Lung microvascular endothelial cell (primary cell): Measurements from ENCODE around the gene DACH1. TPM values are rescaled to one million over a fixed set of nuclear protein-coding genes. Genes with fewer than 3 reads are reported as not detected.

Experiments
- DNase-seq, 2 donors: peaks; one replicate each; pipeline versions ENCODE4 v3.0.0 to v3.0.0-alpha.2; 2010; ENCODE audit warnings: low read depth in 2 of 2
- total RNA-seq: library from RNA; depleted of rRNA; stranded (reverse); fragments of >200 nt; gene quantifications from 2 replicates; pipeline ENCODE4 v1.2.1, GENCODE V29; 2014

Gene DACH1
- total RNA-seq, 1 donor from 2014 or later: 0.20 TPM

- DNase-seq: no peak
Measured at GRCh38 chr13:71408416-71408815, 458.6 kb downstream of the DACH1 start.

GRCh38 chr13:71399631-71400215, 467.3 kb downstream of the DACH1 start:
- DNase-seq: no peak

- no peak for DNase-seq
Measured at GRCh38 chr13:71396149-71396548, 470.9 kb downstream of the DACH1 start.

- DNase-seq: no peak
Measured at GRCh38 chr13:71395053-71395452, 472.0 kb downstream of the DACH1 start.

GRCh38 chr13:71394176-71394575, 472.8 kb downstream of the DACH1 start:
- DNase-seq: no peak
